Ishikawa (cell line): ENCODE results near the gene GPR150.

Experiments used
- EGR1 ChIP-seq: IDR thresholded peaks from 2 replicates; pipeline ENCODE4 v1.6.1; 2012
- EP300 ChIP-seq: IDR thresholded peaks from 2 replicates; pipeline ENCODE4 v1.6.1; 2012; ENCODE audit warnings: borderline replicate concordance
- MAX ChIP-seq: IDR thresholded peaks from 2 replicates; pipeline ENCODE4 v1.6.1; 2012
- RAD21 ChIP-seq: IDR thresholded peaks from 2 replicates; pipeline ENCODE4 v1.6.1; 2012; ENCODE audit warnings: low read depth
- TAF1 ChIP-seq: IDR thresholded peaks from 2 replicates; pipeline ENCODE4 v1.6.1; 2012; ENCODE audit warnings: low read depth, mild to moderate bottlenecking
- TCF12 ChIP-seq: IDR thresholded peaks from 2 replicates; pipeline ENCODE4 v1.6.1; 2012; ENCODE audit warnings: low read depth
- USF1 ChIP-seq: IDR thresholded peaks from 2 replicates; pipeline ENCODE4 v1.6.1; 2012
- ZBTB7A ChIP-seq: IDR thresholded peaks from 2 replicates; pipeline ENCODE4 v1.6.1; 2012; ENCODE audit warnings: low read depth
- TF ChIP-seq, protein P1 (sequence below): IDR thresholded peaks from 2 replicates; pipeline ENCODE4 v1.6.1; 2012; ENCODE audit warnings: low read depth, mild to moderate bottlenecking

GRCh38 chr5:95600557-95600956 is 19.3 kb upstream of the GPR150 start:
- TF ChIP-seq RAD21 (no peak), TAF1 (no peak), TCF12 (no peak), MAX (no peak), USF1 (no peak), EP300 (no peak), ZBTB7A (no peak), EGR1 (no peak)
- TF ChIP-seq, protein P1, sequence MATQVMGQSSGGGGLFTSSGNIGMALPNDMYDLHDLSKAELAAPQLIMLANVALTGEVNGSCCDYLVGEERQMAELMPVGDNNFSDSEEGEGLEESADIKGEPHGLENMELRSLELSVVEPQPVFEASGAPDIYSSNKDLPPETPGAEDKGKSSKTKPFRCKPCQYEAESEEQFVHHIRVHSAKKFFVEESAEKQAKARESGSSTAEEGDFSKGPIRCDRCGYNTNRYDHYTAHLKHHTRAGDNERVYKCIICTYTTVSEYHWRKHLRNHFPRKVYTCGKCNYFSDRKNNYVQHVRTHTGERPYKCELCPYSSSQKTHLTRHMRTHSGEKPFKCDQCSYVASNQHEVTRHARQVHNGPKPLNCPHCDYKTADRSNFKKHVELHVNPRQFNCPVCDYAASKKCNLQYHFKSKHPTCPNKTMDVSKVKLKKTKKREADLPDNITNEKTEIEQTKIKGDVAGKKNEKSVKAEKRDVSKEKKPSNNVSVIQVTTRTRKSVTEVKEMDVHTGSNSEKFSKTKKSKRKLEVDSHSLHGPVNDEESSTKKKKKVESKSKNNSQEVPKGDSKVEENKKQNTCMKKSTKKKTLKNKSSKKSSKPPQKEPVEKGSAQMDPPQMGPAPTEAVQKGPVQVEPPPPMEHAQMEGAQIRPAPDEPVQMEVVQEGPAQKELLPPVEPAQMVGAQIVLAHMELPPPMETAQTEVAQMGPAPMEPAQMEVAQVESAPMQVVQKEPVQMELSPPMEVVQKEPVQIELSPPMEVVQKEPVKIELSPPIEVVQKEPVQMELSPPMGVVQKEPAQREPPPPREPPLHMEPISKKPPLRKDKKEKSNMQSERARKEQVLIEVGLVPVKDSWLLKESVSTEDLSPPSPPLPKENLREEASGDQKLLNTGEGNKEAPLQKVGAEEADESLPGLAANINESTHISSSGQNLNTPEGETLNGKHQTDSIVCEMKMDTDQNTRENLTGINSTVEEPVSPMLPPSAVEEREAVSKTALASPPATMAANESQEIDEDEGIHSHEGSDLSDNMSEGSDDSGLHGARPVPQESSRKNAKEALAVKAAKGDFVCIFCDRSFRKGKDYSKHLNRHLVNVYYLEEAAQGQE = no peak
